Measurements from ENCODE around the gene CIRBP.

DNA sequence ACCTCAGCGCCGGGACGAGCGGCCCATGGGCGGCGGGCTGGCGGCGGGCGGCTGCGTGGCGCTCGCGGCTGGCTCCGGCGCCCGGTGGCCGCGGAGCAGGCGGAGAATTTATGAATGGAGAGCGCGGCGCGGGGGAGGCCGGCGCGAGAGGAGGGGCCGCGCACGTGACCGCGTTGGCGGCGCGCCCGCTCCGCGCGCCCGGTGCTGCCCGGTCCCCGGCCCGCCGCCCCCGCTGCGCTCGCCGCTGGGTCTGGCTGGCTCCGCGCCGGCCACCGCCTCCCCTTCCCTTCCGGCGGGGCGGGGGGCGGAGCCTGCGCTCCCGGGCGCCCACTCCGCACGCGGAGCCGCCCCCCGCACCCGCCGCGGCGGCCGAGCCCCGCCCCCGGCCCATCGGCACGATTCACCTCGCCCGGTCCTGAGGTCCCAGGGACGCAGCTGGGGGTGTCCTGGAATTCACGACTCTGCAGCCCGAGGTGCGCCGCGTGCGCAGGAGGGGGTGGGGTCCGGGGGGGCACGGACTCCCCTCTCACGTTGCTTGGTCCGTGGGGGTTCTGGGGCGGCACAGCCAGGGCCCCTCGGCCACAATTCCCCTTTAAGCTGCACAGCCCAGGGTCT lies 31.3 kb upstream of the CIRBP start, which contains the start of gene CBARP:
- TF ChIP-seq, protein P1, sequence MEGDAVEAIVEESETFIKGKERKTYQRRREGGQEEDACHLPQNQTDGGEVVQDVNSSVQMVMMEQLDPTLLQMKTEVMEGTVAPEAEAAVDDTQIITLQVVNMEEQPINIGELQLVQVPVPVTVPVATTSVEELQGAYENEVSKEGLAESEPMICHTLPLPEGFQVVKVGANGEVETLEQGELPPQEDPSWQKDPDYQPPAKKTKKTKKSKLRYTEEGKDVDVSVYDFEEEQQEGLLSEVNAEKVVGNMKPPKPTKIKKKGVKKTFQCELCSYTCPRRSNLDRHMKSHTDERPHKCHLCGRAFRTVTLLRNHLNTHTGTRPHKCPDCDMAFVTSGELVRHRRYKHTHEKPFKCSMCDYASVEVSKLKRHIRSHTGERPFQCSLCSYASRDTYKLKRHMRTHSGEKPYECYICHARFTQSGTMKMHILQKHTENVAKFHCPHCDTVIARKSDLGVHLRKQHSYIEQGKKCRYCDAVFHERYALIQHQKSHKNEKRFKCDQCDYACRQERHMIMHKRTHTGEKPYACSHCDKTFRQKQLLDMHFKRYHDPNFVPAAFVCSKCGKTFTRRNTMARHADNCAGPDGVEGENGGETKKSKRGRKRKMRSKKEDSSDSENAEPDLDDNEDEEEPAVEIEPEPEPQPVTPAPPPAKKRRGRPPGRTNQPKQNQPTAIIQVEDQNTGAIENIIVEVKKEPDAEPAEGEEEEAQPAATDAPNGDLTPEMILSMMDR (IDR thresholded peaks at IDR 0.05) = no peak
- TF ChIP-seq, protein P2, sequence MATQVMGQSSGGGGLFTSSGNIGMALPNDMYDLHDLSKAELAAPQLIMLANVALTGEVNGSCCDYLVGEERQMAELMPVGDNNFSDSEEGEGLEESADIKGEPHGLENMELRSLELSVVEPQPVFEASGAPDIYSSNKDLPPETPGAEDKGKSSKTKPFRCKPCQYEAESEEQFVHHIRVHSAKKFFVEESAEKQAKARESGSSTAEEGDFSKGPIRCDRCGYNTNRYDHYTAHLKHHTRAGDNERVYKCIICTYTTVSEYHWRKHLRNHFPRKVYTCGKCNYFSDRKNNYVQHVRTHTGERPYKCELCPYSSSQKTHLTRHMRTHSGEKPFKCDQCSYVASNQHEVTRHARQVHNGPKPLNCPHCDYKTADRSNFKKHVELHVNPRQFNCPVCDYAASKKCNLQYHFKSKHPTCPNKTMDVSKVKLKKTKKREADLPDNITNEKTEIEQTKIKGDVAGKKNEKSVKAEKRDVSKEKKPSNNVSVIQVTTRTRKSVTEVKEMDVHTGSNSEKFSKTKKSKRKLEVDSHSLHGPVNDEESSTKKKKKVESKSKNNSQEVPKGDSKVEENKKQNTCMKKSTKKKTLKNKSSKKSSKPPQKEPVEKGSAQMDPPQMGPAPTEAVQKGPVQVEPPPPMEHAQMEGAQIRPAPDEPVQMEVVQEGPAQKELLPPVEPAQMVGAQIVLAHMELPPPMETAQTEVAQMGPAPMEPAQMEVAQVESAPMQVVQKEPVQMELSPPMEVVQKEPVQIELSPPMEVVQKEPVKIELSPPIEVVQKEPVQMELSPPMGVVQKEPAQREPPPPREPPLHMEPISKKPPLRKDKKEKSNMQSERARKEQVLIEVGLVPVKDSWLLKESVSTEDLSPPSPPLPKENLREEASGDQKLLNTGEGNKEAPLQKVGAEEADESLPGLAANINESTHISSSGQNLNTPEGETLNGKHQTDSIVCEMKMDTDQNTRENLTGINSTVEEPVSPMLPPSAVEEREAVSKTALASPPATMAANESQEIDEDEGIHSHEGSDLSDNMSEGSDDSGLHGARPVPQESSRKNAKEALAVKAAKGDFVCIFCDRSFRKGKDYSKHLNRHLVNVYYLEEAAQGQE (IDR thresholded peaks at IDR 0.05; ENCODE audit: low read depth, low read length) = no peak
- TF ChIP-seq, protein P3, sequence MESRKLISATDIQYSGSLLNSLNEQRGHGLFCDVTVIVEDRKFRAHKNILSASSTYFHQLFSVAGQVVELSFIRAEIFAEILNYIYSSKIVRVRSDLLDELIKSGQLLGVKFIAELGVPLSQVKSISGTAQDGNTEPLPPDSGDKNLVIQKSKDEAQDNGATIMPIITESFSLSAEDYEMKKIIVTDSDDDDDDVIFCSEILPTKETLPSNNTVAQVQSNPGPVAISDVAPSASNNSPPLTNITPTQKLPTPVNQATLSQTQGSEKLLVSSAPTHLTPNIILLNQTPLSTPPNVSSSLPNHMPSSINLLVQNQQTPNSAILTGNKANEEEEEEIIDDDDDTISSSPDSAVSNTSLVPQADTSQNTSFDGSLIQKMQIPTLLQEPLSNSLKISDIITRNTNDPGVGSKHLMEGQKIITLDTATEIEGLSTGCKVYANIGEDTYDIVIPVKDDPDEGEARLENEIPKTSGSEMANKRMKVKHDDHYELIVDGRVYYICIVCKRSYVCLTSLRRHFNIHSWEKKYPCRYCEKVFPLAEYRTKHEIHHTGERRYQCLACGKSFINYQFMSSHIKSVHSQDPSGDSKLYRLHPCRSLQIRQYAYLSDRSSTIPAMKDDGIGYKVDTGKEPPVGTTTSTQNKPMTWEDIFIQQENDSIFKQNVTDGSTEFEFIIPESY (IDR thresholded peaks at IDR 0.05; ENCODE audit: borderline replicate concordance, low read depth) = no peak
- no peak for TF ChIP-seq RFX5 (IDR thresholded peaks at IDR 0.05; ENCODE audit: low read length)
